Activated T-cell treated with anti-CD3 and anti-CD28 coated beads, Interleukin-2, amount 50 U/mL, for 1 hour (primary cell): Measurements from ENCODE around the gene EAF2.

Experiments used
- DNase-seq: peaks from one replicate; pipeline ENCODE4 v3.0.0-alpha.2; 2020

Gene EAF2

GRCh38 chr3:121863801-121864200 is 28.8 kb downstream of the EAF2 start:
- DNase-seq: no peak

- no peak for DNase-seq
Observed at GRCh38 chr3:121869736-121870135, 34.7 kb downstream of the EAF2 start.

GRCh38 chr3:121870717-121871116 is 35.7 kb downstream of the EAF2 start:
- DNase-seq: no peak

- no peak for DNase-seq
Observed at GRCh38 chr3:121871430-121871829, 36.4 kb downstream of the EAF2 start.

- DNase-seq: no peak
Observed at GRCh38 chr3:121878411-121878810, 43.4 kb downstream of the EAF2 start.

- DNase-seq: no peak
Observed at GRCh38 chr3:121883507-121883906, 48.5 kb downstream of the EAF2 start.

GRCh38 chr3:121885386-121885785 is 50.4 kb downstream of the EAF2 start:
- no peak for DNase-seq

GRCh38 chr3:121894301-121894990 is 59.4 kb downstream of the EAF2 start, which contains the start of gene SLC15A2:
TSS of gene SLC15A2 (plus strand) at chr3:121894401. CDS start at chr3:121894477, 76 bp downstream.
- no peak for DNase-seq

- DNase-seq: no peak
Observed at GRCh38 chr3:121895121-121895520, 60.1 kb downstream of the EAF2 start.

- no peak for DNase-seq
Observed at GRCh38 chr3:121895736-121896135, 60.7 kb downstream of the EAF2 start.

- no peak for DNase-seq
Observed at GRCh38 chr3:121896823-121897222, 61.8 kb downstream of the EAF2 start.

- no peak for DNase-seq
Observed at GRCh38 chr3:121897296-121897695, 62.3 kb downstream of the EAF2 start.

GRCh38 chr3:121913305-121913990 is 78.4 kb downstream of the EAF2 start:
- DNase-seq: no peak

- DNase-seq: no peak
Observed at GRCh38 chr3:121914081-121914998, 79.3 kb downstream of the EAF2 start.

- DNase-seq: no peak
Observed at GRCh38 chr3:121916189-121916588, 81.2 kb downstream of the EAF2 start.

GRCh38 chr3:121918779-121919483 is 83.9 kb downstream of the EAF2 start:
- no peak for DNase-seq

GRCh38 chr3:121924734-121925133 is 89.7 kb downstream of the EAF2 start:
- DNase-seq: no peak

GRCh38 chr3:121926380-121926779 is 91.4 kb downstream of the EAF2 start:
- no peak for DNase-seq
